ENCODE measurements around the gene SPATC1L.

SPATC1L gene

GRCh38 chr21:46131838-46132651, 52.2 kb downstream of the SPATC1L start:
- DNase-seq (ENCODE audit: low spot score), result no peak

GRCh38 chr21:46131588-46131837, 52.7 kb downstream of the SPATC1L start:
- DNase-seq (ENCODE audit: low spot score), result no peak

GRCh38 chr21:46130831-46131587, 53.2 kb downstream of the SPATC1L start:
- DNase-seq (ENCODE audit: low spot score), result no peak

- DNase-seq (ENCODE audit: low spot score), result no peak
Observed at GRCh38 chr21:46129846-46130651, 54.2 kb downstream of the SPATC1L start.

DNA sequence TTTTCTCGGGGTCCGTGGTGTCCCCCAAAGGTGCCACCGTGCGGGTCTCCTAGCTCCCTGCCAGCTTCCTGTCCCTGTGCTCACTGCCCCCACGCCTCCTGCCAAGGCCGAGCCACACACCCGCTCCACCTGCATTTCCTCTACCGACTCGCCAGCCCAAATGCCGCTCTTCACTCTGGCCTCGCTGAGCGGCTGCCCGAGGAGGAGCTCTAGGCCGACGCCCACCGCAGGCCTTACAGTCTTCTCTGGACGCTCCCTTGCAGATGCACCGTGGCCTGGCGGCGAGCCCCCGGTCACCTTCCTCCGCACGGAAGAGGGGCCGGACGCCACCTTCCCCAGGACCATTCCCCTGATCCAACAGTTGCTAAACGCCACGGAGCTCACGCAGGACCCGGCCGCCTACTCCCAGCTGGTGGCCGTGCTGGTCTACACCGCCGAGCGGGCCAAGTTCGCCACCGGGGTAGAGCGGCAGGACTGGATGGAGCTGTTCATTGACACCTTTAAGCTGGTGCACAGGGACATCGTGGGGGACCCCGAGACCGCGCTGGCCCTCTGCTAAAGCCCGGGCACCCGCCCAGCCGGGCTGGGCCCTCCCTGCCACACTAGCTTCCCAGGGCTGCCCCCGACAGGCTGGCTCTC, 55.2 kb downstream of the SPATC1L start:
- no peak for DNase-seq (ENCODE audit: low spot score)

- no peak for DNase-seq (ENCODE audit: low spot score)
Observed at GRCh38 chr21:46128106-46128932, 55.9 kb downstream of the SPATC1L start.

DNA sequence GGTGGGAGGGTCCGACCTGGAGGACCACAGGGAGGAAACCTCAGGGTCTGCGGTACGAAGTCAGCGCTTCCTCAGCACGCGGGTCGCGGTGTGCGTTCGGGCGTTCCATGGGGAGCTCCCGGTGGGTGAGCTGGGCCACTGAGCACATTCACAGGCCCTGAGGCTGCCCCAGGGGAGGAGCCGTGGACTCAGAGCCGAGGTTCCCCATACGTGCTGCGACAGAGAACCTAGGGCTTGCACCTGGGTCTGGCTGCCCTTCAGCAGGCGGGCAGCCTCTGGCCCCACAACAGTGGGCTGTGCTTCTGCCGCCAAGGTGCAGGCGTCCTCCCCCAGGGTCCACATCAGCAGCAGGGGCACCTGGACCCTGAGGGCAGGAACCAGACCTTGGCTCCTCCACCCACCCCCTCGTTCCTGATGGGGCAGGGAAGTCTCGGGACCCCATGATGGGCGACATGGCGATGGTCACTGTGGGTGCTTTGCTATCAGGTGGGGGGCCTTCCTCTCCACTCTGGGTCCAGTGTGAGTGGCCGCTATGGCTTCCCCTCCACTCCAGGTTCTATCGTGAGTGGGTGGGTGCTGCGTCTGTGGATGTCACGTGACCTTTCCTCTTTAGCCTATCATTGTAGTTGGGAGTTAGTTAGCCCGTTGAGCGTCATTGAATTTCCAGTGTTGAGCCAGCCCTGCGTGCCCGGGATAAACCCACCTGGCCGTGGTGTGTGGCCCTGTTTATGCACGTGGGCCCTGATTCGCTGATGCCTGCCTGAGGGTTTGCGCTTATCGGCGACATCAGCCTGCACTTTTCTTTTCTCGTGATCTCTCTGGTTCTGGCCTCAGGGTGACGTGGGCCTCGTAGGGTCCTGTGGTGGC, 56.8 kb downstream of the SPATC1L start:
- no peak for DNase-seq (ENCODE audit: low spot score)

- no peak for DNase-seq (ENCODE audit: low spot score)
Observed at GRCh38 chr21:46126309-46127238, 57.7 kb downstream of the SPATC1L start.

DNA sequence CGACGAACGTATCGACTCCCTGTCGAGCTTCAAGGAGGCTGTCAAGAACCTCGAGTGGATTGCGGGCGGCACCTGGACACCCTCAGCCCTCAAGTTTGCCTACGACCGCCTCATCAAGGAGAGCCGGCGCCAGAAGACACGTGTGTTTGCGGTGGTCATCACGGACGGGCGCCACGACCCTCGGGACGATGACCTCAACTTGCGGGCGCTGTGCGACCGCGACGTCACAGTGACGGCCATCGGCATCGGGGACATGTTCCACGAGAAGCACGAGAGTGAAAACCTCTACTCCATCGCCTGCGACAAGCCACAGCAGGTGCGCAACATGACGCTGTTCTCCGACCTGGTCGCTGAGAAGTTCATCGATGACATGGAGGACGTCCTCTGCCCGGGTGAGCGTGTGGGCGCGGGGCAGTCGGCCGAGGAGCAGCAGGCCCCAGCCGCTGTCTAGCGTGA, 58.4 kb downstream of the SPATC1L start:
- no peak for DNase-seq (ENCODE audit: low spot score)

DNA sequence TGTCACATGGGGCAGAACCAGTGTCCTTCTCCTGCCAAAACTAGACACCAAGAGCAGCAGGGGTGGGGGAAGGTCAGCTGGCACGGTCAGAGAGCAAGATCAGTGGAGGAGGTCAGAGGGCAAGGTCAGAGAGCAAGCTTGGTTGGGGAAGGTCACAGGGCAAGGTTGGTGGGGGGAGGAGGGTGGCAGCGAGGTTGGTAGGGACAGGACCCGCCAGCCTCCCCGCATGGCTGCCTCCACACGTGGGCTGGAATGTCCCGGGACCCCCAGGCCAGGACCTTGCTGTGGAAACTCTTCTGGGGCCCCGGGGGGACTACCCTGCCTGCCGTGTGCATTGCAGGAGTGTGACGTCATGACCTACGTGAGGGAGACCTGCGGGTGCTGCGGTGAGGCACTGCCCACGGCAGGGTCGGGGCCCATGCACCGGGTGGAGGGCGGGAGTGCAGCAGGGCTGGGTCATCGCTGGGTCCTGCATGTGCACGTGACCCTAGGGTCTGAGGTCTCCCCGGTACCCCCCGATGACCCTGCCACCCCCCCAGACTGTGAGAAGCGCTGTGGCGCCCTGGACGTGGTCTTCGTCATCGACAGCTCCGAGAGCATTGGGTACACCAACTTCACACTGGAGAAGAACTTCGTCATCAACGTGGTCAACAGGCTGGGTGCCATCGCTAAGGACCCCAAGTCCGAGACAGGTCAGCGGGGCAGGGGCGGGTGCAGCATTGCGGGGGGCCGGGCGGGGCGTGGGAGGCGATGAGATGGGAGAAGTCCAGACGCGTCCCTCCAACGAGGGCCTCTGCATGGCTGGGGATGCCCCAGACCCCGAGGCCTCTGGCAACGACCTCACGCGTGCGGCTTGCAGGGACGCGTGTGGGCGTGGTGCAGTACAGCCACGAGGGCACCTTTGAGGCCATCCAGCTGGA, 59.1 kb downstream of the SPATC1L start:
- DNase-seq (ENCODE audit: low spot score), result no peak

DNA sequence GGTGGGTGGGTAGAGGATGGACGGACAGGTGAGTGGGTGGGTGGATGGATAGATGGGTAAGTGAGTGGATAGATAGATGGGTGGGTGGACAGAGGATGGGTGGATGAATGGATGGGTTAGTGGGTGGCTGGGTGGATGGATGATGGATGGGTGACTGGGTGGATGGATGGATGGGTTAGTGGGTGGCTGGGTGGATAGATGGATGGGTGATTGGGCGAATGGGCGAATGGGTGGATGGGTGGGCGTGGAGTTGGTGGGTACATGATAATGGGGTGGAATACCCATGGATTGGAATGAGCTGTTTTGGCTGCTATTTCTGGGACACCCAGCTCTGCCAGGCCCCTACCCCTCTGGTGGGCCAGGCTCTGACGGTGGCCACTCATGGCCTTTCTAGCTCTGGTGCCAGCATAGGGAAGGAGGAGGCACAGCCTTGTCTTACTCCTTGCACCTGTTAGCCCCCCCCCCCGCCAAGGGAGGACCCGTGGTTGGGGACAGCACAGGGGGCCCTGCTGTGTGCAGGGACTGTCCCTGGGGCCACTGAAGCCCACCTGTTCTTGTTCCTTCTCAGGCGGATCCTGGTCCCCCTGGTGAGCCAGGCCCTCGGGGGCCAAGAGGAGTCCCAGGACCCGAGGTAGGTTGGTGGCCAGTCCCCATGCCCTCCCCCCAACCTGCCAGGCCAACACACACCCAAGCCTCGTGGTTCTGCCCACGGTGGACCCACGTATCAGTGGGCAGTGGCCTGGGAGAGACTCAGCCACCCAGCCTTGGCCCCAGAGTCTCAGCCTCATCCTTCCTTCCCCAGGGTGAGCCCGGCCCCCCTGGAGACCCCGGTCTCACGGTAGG, 60.0 kb downstream of the SPATC1L start:
- no peak for DNase-seq (ENCODE audit: low spot score)

DNA sequence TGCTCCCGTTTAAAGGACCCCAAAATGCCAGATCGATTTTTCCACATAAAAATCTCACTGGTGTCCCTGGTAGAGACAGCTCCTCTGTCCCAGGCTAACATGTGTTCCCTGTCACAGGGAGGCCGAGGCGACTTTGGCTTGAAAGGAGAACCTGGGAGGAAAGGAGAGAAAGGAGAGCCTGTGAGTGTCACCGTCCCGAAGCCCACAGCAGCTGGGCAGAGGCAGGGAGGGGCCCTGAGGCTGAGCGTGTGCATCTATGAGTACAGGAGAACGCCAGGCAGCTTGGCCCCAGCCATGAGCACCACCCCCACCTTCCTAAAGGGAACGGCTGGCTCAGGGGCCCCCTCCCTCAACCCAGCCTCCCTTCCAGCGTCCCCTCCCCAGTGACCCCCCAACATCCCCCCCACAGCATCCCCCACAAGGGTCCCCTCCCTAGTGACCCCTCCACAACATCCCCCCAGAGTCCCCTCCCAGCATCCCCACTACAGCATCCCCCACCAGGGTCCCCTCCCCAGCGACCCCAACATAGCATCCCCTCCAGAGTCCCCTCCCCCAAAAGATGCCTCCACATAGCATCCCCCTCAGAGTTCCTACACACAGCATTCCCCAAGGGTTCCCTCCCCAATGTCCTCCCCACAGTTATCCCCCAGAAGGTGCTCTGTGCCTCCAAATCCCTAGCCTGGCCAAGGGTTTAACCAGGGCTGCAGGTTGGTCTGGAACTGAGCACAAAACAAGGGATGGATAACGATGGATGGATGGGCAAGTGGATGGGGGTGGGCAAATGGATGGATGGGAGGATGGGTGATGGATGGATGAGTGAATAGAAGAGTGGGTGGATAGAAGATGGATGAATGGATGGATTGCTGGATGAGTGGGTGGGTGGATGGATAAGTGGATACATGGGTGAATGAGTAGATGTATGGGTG, 61.2 kb downstream of the SPATC1L start:
- no peak for DNase-seq (ENCODE audit: low spot score)

DNA sequence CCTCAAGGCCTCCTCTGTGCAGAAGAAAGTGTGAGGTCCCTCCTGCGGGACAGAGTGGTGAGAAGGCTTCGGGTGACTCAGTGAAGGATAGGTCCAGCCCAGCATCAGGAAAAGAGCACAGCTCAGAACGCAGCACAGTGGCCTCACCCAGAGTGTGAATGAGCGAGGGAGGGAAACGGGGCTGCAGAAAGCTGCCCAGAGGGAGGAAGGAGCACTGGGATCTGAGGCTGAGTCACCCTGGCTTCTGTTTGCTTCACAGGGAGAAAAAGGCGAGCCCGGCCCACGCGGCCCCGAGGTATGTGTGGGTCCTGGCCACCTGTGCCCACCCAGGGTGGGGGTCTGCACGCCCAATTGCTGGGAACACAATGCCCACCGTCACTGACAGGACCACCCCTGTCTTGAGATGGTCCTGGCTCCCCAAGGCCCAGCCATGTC, 62.0 kb downstream of the SPATC1L start:
- no peak for DNase-seq (ENCODE audit: low spot score)

- no peak for DNase-seq (ENCODE audit: low spot score)
Observed at GRCh38 chr21:46121286-46122221, 62.7 kb downstream of the SPATC1L start.
